Tibial nerve (tissue), 3 donors: Measurements from ENCODE around the gene UBE2E2.

Experiments used
- CTCF ChIP-seq, 5 experiments: fragments of 200-600 bp in 3 of 5; fragments of 450-650 bp in 2 of 5; sonication (generic) in 3 of 5; IDR thresholded peaks; one replicate each; pipeline ENCODE4 v1.5.1; 2016 to 2019; ENCODE audit warnings: antibody characterized with exemption in 5 of 5, mild to moderate bottlenecking in 3 of 5, moderate library complexity in 2 of 5
- POLR2A ChIP-seq, 2 donors: fragments of 450-650 bp; IDR thresholded peaks; one replicate each; pipeline ENCODE4 v1.6.1; 2017; ENCODE audit warnings: antibody characterized with exemption in 2 of 2, mild to moderate bottlenecking in 2 of 2, moderate library complexity in 2 of 2

DNA sequence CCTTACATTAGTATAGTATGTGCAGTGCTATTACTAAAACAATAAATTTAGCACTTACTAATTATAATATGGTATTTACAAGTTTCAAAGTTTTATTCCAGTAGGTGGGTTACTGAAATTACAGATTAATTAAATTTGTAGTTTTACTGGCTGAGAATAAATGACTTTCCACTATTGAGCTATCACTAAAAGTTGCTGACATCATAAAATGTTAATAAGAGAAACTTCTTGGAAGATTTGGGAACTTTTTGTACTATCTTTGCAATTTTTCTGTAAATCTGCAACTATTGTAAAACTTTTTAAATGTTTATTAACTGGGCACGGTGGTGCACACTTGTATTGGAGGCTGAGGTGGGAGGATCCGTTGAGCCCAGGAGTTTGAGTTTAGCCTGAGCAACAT lies 247.7 kb downstream of the UBE2E2 start:
- TF ChIP-seq POLR2A (IDR thresholded peaks at IDR 0.05) (no peak), CTCF (IDR thresholded peaks at IDR 0.05) (no peak)
